ENCODE data around the gene SAPCD2. TPM values are rescaled to one million over a fixed set of nuclear protein-coding genes. Genes with fewer than 3 reads are reported as not detected.

Gene SAPCD2
- total and polyA plus RNA-seq, 2 of the 8 experiments (the other 6 are each of a cell fraction or from before 2014, with no cell fraction given): 12.7 to 32.1 TPM

- TF ChIP-seq PHF8 (conservative IDR thresholded peaks at IDR 0.05; ENCODE audit: low read depth, low read length) (no peak), SIX5 (IDR thresholded peaks at IDR 0.05; ENCODE audit: low read depth, low read length) (no peak)
These were observed 46.9 kb upstream of the SAPCD2 start (continued) for GRCh38 chr9:137117269-137117731.
